Measurements from ENCODE around the gene TOX2.

Gene TOX2

DNA sequence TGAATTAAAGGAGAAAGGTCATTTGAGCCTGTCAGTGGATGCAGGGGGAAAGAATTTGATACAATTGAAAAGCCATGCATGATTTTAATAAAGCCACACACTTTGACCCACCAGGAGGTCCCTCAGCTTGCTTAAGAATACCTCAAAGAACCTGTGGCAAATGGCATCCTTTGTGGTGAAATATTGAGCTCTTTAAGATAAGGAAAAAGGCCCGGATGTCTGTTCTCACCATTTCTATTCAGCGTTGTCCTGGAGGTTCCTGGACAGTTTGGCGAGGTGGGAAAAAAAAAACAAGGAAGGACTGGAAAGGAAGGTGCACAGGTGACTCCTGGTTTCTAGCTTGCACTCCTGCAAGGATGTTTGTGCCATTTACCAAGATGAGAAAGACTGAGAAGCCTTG, 91.0 kb downstream of the TOX2 start:
- DNase-seq: no peak

DNA sequence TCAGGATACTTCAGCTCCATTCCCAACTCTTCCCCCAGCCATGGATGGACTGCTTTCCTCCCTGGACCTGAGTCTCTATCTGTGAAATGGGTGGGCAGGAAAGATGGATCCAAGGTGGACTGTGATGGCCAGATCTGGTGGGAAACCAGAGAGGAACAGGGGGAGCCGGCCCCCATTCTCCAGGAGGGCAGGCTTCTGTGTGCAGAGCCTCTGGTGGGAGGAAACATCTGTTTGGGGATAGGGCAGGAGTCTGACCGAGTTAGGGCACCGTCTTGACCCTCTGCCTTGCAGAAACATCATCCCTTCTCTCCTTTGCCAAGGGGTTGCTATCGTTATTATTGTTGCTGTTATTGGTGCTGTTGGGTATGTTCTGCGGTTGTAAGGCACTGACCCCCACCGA, 91.5 kb downstream of the TOX2 start:
- DNase-seq: no peak

DNA sequence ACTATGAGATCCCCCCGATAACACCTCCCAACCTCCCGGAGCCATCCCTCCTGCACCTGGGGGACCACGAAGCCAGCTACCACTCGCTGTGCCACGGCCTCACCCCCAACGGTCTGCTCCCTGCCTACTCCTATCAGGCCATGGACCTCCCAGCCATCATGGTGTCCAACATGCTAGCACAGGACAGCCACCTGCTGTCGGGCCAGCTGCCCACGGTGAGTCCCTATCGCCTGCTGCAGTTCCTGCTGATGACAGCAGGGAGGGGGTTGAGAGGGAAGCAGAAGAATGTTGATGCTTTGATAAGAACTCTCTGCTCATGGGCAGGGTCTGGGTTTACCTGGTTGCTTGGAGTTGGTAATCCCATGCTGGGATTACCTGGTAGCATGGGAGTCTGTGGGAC, 91.9 kb downstream of the TOX2 start:
- DNase-seq: no peak

DNA sequence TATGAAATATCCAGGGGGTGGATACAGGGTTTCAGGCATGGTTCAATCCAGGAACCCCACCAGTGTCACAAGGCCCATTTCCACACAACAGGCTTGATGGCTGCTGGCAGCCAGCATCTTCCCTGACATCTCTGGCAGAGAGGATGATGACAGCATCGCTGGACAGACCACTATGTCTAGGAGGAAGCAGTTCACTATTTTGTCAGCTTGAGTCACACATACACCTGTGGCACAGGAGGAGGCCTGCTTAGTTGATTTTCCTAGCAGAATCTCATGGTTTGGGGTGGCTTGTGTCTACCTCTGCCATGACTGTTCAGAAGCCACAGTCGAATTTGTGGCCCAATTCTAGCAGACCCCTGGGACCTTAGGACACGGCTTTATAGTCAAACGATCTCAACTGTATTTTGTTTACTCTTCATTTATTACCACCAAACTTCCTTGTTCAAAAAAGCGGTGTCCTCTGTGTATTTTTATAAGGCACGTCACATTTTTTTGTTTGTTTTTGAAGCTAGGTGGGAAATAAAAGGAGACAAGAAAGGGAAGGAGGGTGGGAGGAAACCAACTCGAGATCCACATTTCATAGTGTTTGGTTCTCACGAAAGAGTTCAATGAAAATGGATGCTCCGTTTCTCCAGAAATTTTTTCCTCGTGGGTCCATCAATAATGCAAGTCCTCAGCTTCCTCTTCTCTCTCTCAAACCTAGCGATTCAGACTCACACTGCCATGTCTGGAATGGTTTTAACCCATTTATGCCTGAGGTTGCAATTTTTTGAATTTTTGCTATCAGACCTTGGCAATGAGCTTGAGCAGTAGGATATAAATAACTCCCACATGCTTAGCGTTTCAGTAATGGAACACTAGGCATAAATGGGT, 94.4 kb downstream of the TOX2 start:
- DNase-seq: no peak

GRCh38 chr20:44009679-44009992, 95.0 kb downstream of the TOX2 start:
- DNase-seq: no peak

- DNase-seq: no peak
Observed at GRCh38 chr20:44010162-44010704, 95.6 kb downstream of the TOX2 start.

- DNase-seq: no peak
Observed at GRCh38 chr20:44011251-44011940, 96.7 kb downstream of the TOX2 start.

GRCh38 chr20:44012466-44013226, 98.0 kb downstream of the TOX2 start:
- DNase-seq: no peak

DNA sequence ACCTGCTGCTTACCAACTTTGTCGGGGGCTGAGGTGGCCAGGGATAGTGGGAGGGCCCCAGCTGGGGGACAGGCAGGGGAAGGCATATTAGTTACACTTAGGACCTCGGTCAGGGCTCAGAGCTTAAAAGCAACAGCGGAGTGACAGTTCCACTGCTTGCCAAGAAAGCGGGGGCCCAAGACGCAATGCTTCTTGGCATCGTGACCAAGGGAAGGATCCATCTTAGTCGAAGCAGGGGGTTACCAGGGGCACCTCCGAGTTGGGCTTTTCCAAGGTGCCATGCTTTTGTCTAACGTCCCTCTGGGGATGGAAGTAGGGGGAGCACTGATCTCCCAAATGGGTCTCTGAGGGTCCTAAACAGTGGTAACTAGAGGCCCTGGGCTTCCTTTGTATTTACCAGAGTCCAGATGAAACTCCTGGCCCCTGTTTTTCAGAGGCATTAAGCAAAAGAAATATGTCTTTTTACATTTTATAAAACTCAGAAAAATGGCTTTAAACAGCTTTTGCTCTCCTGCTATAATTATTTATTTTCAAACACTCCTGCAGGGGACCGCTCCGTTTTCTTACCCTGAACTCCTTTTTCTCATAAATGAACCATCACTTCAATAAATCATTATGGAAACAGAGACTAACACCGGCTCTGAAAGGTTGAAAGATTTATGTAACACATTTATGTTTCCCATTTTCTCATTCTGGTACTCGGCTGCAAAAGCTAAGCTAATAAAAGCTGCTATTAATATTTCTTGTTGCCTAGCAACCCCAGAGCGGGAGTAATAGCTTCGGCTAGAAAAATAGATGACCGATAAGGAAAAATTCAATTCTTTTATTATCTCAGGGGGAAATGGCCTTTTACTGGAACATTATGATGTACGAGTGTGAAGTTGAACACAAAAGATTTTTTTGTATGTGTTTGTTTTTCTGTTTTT, 100.4 kb downstream of the TOX2 start:
- no peak for DNase-seq

DNA sequence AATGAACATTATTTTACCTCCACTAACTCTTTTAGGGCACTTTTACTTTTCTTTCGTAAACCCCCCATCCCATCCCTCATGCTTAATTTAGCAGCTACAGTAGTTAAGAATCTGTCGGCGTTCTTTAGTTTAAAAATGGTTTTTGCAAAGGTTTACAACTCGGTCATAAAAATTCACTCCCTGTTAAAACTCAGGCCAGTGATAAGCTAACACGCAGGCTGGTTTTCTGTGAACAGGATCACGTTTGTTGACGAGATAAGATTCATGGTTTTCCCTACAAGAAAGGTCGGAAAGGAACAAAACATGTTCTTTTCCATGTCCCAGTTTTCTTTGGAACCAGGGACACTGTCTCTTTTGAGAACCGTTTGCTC, 101.1 kb downstream of the TOX2 start:
- DNase-seq: no peak

DNA sequence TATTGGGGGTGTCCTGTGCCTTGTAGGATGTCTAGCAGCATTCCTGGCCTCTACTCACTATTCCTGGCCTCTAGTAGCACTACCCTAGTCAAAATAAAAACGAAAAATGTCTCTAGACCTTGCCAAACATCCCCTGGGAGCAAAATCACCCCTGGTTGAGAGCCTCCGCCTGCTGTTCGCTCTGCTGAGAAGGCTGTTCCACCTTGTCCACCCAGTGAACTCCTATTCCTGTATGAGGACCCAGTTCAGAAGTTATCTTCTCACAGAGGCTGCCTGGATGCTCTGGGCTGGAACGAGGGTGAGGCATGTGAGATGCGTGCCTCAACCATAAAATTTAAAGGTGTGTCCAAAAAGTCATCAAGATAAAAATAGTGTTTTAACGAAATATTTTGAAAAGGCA, 101.9 kb downstream of the TOX2 start:
- DNase-seq: no peak

DNA sequence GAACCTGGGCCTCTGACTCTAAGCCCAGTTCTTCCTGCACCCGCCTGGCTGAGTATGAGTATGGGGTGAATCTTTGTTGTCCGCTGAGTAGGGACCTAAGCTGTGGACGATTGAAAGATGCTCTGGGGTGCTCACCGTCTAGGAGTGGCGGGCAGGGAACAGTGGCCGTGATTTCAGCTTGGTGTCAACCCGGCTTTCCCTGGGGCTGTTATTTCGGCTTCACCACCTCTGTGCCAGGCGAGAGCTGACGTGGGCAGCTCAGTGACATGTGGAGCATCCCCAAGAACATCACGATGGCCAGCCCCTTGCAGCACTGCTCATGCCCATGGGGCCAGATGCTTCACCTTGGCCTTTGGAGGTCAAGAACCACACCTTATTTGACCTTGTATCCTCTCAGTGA, 102.6 kb downstream of the TOX2 start:
- no peak for DNase-seq

DNA sequence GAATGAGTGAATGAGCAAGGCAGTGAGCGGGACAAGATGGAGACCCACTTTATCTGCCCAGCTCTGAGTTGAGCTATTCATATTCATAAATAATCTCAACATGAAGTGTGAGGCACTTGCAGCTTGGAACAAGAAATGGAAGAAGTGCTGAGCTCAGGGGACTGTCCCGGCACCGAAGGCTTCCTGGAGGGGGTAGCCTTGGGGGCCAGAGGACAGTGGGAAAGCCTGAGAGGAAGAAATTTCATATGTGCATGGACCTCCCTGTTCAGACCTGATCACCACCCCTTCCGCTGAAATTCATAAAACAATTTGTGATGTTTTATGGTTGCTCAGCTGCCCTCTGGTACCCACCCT, 103.2 kb downstream of the TOX2 start:
- DNase-seq: no peak

- DNase-seq: no peak
Observed at GRCh38 chr20:44018259-44018941, 103.7 kb downstream of the TOX2 start.

GRCh38 chr20:44018942-44019637, 104.4 kb downstream of the TOX2 start:
- no peak for DNase-seq

DNA sequence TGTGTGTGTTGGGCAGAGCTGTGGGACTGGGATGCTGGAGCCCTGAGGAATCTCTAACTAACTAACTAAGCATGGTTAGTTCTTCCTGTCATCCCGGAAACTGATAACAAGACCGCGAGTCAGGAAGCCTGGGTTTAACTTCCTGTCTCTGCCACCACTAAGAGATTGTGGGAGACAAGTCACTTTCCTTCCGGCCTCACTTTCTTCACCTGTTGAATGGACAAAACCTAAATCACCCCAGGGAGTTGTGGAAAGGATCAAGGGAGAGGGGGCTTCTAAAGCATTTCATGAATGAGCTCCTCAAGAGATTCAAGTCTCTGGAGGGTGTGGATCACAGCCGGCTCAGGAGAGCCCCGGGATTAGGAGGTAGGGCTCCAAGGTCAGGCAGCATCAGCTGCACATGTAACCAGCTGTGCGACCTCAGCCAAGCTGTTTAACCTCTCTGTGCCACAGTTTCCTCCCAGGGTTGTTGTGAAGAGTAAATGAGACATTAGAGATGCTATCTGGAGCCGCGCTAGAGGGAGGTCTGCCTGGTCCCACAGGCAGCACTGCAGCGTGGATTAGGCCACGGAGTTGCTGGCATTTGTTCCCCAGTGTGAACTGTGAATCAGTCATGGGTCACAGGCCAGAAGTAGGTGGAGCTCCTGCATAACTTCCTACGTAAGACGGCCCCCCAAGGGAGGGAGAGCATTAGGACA, 105.1 kb downstream of the TOX2 start:
- no peak for DNase-seq

GRCh38 chr20:44020406-44021148, 105.9 kb downstream of the TOX2 start:
- DNase-seq: no peak

GRCh38 chr20:44021186-44021585, 106.5 kb downstream of the TOX2 start:
- DNase-seq: no peak

GRCh38 chr20:44021900-44022299, 107.2 kb downstream of the TOX2 start:
- DNase-seq: no peak

DNA sequence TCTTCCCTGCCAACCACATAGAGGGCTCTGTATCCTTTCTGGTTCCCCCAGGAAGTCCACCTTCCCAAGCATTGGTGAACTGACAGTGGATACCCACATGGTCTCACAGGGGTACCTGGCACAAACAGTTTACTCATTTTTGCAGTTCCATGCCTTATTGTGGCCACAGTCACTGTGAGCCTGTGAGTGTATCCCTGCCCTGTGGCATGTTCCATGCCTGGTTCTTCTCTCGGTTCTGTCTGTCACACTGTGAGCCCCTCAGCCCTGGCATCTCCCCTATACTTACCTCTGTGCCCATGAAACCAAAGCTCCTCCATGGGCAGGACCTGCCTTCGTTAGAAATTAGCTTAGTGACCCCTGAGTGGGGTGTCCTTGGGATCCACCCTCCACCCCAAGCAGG, 107.8 kb downstream of the TOX2 start:
- DNase-seq: no peak
